Erythroblast (primary cell): Measurements from ENCODE around the gene IQCB1.
"Not testable (repeated sequence)": the region's sequence is repeated elsewhere in the genome, so short reads cannot be mapped to it uniquely, and the experiment has no call there.

Experiments
- DNase-seq, 2 experiments: peaks; one replicate each; lab custom pipeline; 2025; lab: John Stamatoyannopoulos, UW
- GATA1 ChIP-seq: IDR thresholded peaks from 2 replicates; pipeline ENCODE4 v1.6.1; 2011; ENCODE audit warnings: low read depth, mild to moderate bottlenecking, control low read depth, low read length, moderate library complexity
- POLR2A ChIP-seq: IDR thresholded peaks from 2 replicates; pipeline ENCODE4 v1.6.1; 2011; ENCODE audit warnings: mild to moderate bottlenecking, low read length

The IQCB1 gene

GRCh38 chr3:121748680-121749275 is 86.1 kb downstream of the IQCB1 start:
- peak; percentile 41 to 54 for DNase-seq
- TF ChIP-seq POLR2A (no peak), GATA1 (no peak)

GRCh38 chr3:121747976-121748375 is 86.9 kb downstream of the IQCB1 start:
- TF ChIP-seq GATA1 (no peak), POLR2A (no peak)
- no peak for DNase-seq

GRCh38 chr3:121743106-121743505 is 91.8 kb downstream of the IQCB1 start:
- not testable (repeated sequence) for DNase-seq

GRCh38 chr3:121740896-121741295 is 94.0 kb downstream of the IQCB1 start:
- no peak for DNase-seq
- TF ChIP-seq POLR2A, result no peak
- no peak for TF ChIP-seq GATA1

- no peak for DNase-seq
- TF ChIP-seq POLR2A (no peak), GATA1 (no peak)
Observed at GRCh38 chr3:121739902-121740301, 95.0 kb downstream of the IQCB1 start.

GRCh38 chr3:121737644-121738043 is 97.2 kb downstream of the IQCB1 start:
- no peak for TF ChIP-seq GATA1
- TF ChIP-seq POLR2A, result no peak
- DNase-seq, result no peak

- no peak for DNase-seq
- TF ChIP-seq GATA1 (no peak), POLR2A (no peak)
Observed at GRCh38 chr3:121736112-121736511, 98.7 kb downstream of the IQCB1 start.

- no peak for DNase-seq
Observed at GRCh38 chr3:121735047-121735696, 99.7 kb downstream of the IQCB1 start.

GRCh38 chr3:121730940-121731687 is 103.7 kb downstream of the IQCB1 start:
- TF ChIP-seq POLR2A (no peak), GATA1 (no peak)
- no peak for DNase-seq

More at GRCh38 chr3:121735047-121735696, 99.7 kb downstream of the IQCB1 start:
- TF ChIP-seq POLR2A, result no peak
- TF ChIP-seq GATA1, result no peak

- no peak for DNase-seq
- no peak for TF ChIP-seq POLR2A
- no peak for TF ChIP-seq GATA1
Observed at GRCh38 chr3:121724130-121724529, 110.7 kb downstream of the IQCB1 start.

- TF ChIP-seq POLR2A, result no peak
- no peak for TF ChIP-seq GATA1
- no peak for DNase-seq
Observed at GRCh38 chr3:121723485-121723884, 111.4 kb downstream of the IQCB1 start.

- DNase-seq, result no peak
- no peak for TF ChIP-seq POLR2A
Observed at GRCh38 chr3:121722411-121722810, 112.4 kb downstream of the IQCB1 start.

- DNase-seq, result no peak
- no peak for TF ChIP-seq GATA1
- no peak for TF ChIP-seq POLR2A
Observed at GRCh38 chr3:121720163-121720562, 114.7 kb downstream of the IQCB1 start.
